ENCODE data around the gene GNA14.
"Not testable (repeated sequence)": the region's sequence is repeated elsewhere in the genome, so short reads cannot be mapped to it uniquely, and the experiment has no call there.

Gene GNA14

GRCh38 chr9:77588271-77588937 is 59.7 kb downstream of the GNA14 start:
- DNase-seq (ENCODE audit: low read depth in 3 of 3) = no peak

GRCh38 chr9:77587851-77588250 is 60.3 kb downstream of the GNA14 start:
- no peak for DNase-seq (ENCODE audit: low read depth in 3 of 3)

GRCh38 chr9:77587042-77587441 is 61.1 kb downstream of the GNA14 start:
- no peak for DNase-seq (ENCODE audit: low read depth in 3 of 3)

GRCh38 chr9:77586591-77586990 is 61.5 kb downstream of the GNA14 start:
- no peak for DNase-seq (ENCODE audit: low read depth in 3 of 3)

GRCh38 chr9:77585335-77585786 is 62.8 kb downstream of the GNA14 start:
- no peak for DNase-seq (ENCODE audit: low read depth in 3 of 3)

GRCh38 chr9:77584927-77585326 is 63.2 kb downstream of the GNA14 start:
- not testable (repeated sequence) for DNase-seq (ENCODE audit: low read depth in 3 of 3)

- no peak for DNase-seq (ENCODE audit: low read depth in 3 of 3)
Observed at GRCh38 chr9:77582961-77583576, 65.1 kb downstream of the GNA14 start.

GRCh38 chr9:77582525-77582924 is 65.6 kb downstream of the GNA14 start:
- no peak for DNase-seq (ENCODE audit: low read depth in 3 of 3)

GRCh38 chr9:77575785-77576184 is 72.3 kb downstream of the GNA14 start:
- DNase-seq (ENCODE audit: low read depth in 3 of 3) = no peak

GRCh38 chr9:77569335-77569734 is 78.8 kb downstream of the GNA14 start:
- DNase-seq (ENCODE audit: low read depth in 3 of 3) = no peak

GRCh38 chr9:77563174-77563573 is 84.9 kb downstream of the GNA14 start:
- DNase-seq (ENCODE audit: low read depth in 3 of 3) = no peak

- no peak for DNase-seq (ENCODE audit: low read depth in 3 of 3)
Observed at GRCh38 chr9:77562019-77562748, 85.9 kb downstream of the GNA14 start.

- DNase-seq (ENCODE audit: low read depth in 3 of 3) = no peak
Observed at GRCh38 chr9:77561331-77562018, 86.6 kb downstream of the GNA14 start.

GRCh38 chr9:77556396-77556795 is 91.7 kb downstream of the GNA14 start:
- no peak for DNase-seq (ENCODE audit: low read depth in 3 of 3)

- DNase-seq (ENCODE audit: low read depth in 3 of 3) = no peak
Observed at GRCh38 chr9:77554586-77555105, 93.5 kb downstream of the GNA14 start.

- DNase-seq (ENCODE audit: low read depth in 3 of 3) = no peak
Observed at GRCh38 chr9:77547106-77547730, 100.9 kb downstream of the GNA14 start.

GRCh38 chr9:77546376-77546950 is 101.7 kb downstream of the GNA14 start:
- DNase-seq (ENCODE audit: low read depth in 3 of 3) = no peak

- DNase-seq (ENCODE audit: low read depth in 3 of 3) = no peak
Observed at GRCh38 chr9:77544546-77544945, 103.6 kb downstream of the GNA14 start.

GRCh38 chr9:77543131-77543822 is 104.8 kb downstream of the GNA14 start:
- no peak for DNase-seq (ENCODE audit: low read depth in 3 of 3)

GRCh38 chr9:77541600-77541999 is 106.5 kb downstream of the GNA14 start:
- DNase-seq (ENCODE audit: low read depth in 3 of 3) = no peak

GRCh38 chr9:77541055-77541454 is 107.1 kb downstream of the GNA14 start:
- no peak for DNase-seq (ENCODE audit: low read depth in 3 of 3)

Data from stimulated activated CD4-positive, alpha-beta T cell treated with anti-CD3 and anti-CD28 coated beads, TNF-alpha, amount 100 ng/mL, for 48 hours (primary cell).